NCI-H526 (cell line): ENCODE data around the gene KCP.

Experiments used
- DNase-seq, 2 experiments: peaks; one replicate each; lab custom pipeline; 2025; lab: John Stamatoyannopoulos, UW

The KCP gene

DNA sequence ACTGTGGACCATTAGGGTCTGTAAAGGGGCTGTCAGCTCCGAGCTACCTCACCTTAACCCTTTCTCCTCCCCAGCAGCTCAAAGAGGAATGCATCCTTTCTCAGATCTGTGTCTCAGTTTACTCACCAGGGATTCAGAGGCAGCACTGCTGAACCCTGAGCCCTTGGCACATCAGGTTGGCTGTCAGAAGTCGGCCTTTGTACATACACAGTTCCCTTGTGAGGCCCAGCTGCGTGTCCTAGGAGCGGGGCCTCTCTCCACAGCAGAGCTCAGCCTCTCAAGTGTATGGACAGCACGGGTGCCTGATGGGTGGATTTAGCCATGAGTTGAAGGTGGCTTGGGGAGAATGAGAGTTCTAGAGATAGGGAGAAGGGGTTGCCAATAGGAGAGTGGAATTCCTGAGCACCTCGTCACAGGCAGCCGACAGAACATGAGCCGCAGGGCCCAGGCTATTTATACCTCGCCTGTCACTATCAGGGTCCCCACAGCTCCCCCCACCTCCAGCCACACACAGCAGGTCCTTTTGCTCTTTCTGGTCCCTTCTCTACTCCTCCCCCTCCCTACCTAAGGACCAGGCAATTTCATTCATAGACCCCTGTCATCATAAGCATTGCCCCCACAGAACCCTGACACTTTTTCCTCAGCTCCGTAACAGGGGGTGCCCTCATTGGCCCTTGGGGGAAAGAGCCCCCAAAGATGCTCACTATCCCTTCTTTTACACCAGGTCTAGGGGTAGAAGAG lies 82.4 kb downstream of the KCP start:
- DNase-seq, result no peak

DNA sequence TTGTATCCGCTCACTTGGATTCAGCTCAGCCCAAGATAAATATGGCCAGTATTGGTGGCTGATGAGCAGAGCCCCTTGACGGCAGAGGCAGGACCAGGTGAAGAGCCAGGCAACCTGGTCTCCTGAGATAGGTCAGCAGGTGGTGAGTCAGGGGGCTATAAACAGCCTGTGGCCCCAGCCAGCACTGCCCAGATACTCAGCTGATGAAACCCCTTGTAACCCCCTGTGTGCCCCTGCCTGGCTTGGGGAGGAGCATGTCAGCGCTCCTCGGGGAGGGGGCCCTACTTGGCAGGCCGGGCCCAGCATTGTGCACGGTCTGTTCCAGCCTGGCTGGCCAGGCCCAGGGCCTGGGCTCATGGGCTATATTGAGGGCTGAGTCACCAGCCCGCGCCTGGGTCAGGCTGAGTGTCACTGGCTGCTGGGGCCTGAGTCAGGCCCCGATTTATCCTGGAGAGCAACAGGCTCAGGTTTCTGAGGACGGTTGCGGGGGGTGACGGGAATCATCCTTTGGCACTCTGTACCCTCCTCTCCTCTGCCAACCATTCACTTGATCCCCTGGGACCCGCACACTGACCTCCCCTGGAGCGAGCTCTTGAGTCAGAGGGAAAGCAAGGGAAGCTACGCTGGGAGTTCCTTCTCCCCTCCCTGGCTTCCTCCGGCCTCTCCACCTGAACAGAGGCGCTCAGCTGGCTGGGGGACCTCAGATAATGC lies 83.1 kb downstream of the KCP start:
- no peak for DNase-seq

DNA sequence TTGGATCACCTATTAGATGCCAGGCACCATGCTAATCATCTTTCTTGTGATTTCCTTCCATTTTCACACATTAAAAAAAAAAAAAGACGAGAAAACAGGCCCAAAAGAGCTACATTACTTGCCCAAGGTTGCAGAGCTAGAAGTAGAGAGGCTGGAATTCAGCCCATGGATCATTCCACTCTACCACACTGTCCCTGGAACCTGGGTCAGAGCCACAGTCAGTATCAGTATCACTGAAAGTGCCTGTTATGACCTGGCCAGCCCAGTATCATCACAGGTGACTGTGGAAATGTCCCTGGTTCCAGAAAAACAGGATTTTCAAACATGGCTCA lies 83.6 kb downstream of the KCP start:
- DNase-seq, result no peak
